Epithelial cell of esophagus (primary cell): ENCODE measurements around the gene HCST.

Experiments used
- DNase-seq: peaks from one replicate; pipeline ENCODE4 v3.0.0; 2010; ENCODE audit warnings: low read depth
- H3K4me3 ChIP-seq: 2 replicates; pipeline ENCODE4 v1.5.1; 2011; ENCODE audit warnings: mild to moderate bottlenecking, low read length, control low read depth
- CTCF ChIP-seq: IDR thresholded peaks from 2 replicates; pipeline ENCODE4 v1.5.1; 2011; ENCODE audit warnings: low read depth, mild to moderate bottlenecking, low read length, control low read depth, inconsistent platforms; ENCODE audit not compliant: insufficient read depth; ENCODE audit errors: missing control alignments

Gene HCST

GRCh38 chr19:35901854-35902661, at the start of gene HCST:
TSS of gene HCST (plus strand) at chr19:35902529. CDS start at chr19:35902594, 65 bp downstream.
- TF ChIP-seq CTCF: no peak
- peak; percentile 27 for DNase-seq
- no peak within 1 kb of the TSS for H3K4me3 ChIP-seq

GRCh38 chr19:35853038-35853756, 49.1 kb upstream of the HCST start:
- no peak for TF ChIP-seq CTCF
- no peak for DNase-seq
- H3K4me3 ChIP-seq: no peak overlapping the region

- H3K4me3 ChIP-seq: peak within 1 kb of the TSS; percentile 31
- no peak for DNase-seq
- TF ChIP-seq CTCF: no peak
Measured at GRCh38 chr19:35856546-35857149, 45.7 kb upstream of the HCST start, which contains the start of gene KIRREL2. TSS of gene KIRREL2 (plus strand) at chr19:35856911. CDS start at chr19:35857120, 209 bp downstream.

GRCh38 chr19:35858311-35858710, 44.0 kb upstream of the HCST start:
- DNase-seq: no peak
- H3K4me3 ChIP-seq: no peak overlapping the region
- no peak for TF ChIP-seq CTCF

GRCh38 chr19:35859414-35859813, 42.9 kb upstream of the HCST start:
- no peak for TF ChIP-seq CTCF
- no peak overlapping the region for H3K4me3 ChIP-seq
- no peak for DNase-seq

- no peak for DNase-seq
- TF ChIP-seq CTCF: no peak
- no peak overlapping the region for H3K4me3 ChIP-seq
Measured at GRCh38 chr19:35860436-35860817, 41.9 kb upstream of the HCST start.
